Stimulated activated CD8-positive, alpha-beta memory T cell treated with anti-CD3 and anti-CD28 coated beads, Interleukin-4, amount 100 ng/mL, for 4 hours (primary cell): ENCODE data around the gene TMPRSS13.

ENCODE experiments used
- DNase-seq, 2 donors: peaks; one replicate each; pipeline ENCODE4 v3.0.0-alpha.2; 2020; ENCODE audit warnings: low read depth in 2 of 2, low spot score in 1 of 2

TMPRSS13 gene

DNA sequence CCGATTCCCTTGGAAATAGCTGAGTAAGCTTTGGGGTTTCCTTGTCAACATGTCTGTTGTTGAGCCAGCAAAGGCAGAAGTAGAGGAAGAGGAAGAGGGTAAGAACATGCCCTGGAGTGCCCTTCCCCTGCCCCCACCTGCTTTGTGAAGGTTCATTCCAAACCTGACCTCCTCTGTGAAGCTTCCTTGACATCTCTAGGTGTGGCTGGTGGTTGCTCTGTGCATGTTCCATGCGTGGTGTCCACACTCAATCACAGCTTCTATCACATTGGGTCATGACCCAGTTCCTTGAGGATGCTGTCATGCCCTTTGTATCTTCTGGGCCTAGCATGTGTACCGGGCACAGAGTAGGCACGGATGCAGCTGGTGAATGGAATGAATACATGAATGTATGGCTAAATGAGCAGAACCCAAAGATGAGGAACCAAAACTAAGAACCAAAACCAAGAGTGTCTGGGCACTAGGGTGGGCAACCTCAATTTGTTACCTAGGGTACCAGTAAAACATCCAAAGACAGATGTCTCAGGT, 29.0 kb downstream of the TMPRSS13 start:
- no peak for DNase-seq

DNA sequence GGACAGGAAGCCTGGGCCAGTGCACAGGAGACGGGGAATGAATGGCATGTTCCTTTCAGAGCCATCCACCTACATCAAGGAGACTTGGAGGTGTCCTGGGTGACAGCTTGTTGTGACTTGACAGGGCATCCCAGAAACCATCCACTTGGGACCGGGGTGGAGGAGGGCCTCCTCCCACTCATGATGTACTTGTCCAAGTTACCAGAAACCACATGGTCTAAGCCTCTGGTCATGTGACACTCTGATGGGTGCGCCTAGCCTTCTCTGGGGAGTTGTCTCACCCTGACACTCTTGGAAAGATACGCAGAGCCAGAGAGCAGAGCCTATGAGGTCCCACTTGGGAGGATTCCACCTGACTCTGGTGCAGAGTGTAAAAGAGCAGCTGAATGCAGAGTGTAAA, 31.1 kb downstream of the TMPRSS13 start:
- DNase-seq, result no peak

- no peak for DNase-seq
Measured at GRCh38 chr11:117892651-117893050, 36.6 kb downstream of the TMPRSS13 start.

GRCh38 chr11:117891362-117891761, 37.8 kb downstream of the TMPRSS13 start:
- no peak for DNase-seq

DNA sequence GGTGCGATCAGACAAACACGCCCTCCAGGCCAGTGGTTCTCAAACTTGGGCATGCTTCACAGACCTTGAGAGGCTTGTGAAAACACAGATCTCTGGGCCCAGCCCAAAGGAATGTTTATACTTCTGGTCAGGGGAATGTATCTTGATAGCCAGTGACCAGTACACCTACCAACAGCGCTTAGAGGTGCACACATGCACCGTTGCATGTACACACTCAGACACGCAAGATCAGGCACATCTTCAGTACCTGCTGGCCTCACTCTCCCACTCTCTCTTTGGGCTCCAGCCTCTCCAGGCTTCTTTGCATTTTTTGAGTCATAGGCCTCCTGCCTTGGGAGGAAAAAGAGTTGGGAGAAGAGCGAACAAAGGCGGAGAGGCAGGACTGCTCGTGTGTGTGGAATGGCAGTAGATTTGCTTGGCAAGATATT, 41.0 kb downstream of the TMPRSS13 start:
- no peak for DNase-seq

- no peak for DNase-seq
Measured at GRCh38 chr11:117887431-117888138, 41.6 kb downstream of the TMPRSS13 start.

DNA sequence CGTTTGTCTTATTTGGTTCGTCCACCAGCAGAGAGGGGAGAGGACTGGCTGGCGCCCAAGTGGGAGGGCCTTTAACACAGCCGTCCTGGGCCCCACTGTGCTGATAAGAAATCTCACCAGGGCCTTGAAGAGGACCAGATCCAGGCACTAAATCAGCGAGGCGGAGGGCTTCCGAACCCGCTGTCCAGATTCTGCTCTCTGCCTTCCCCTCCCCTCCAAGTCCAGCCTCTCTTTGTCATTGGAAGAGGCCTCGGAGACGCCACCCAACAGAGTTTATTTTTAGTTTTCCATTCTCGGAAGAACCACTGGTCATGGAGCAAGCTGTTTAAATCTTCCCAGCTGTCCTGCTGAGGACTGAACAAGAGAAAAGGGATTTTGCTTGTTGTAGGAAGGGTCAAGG, 43.4 kb downstream of the TMPRSS13 start:
- DNase-seq, result no peak

DNA sequence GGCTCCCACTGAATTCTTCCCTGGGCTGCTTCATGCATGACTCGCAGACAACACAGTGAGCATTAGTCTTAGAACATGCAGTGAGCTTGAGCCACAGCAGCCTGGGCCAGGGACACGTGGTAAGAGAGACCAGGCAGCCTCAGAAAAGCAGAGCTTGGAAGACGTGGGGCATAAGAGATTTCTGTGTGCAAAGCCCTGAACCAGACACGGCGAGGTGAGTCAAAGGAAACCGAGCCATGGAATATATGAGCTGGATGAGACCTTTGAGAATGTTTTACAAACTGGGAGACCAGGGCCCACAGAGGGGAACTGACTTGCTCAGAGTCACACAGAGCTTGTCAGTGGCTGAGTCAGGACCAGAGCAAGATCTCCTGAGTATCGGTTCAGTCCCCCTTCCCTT, 44.2 kb downstream of the TMPRSS13 start:
- DNase-seq, result no peak

- DNase-seq, result no peak
Measured at GRCh38 chr11:117883063-117883462, 46.1 kb downstream of the TMPRSS13 start.

GRCh38 chr11:117882311-117882905, 46.8 kb downstream of the TMPRSS13 start:
- DNase-seq, result no peak

DNA sequence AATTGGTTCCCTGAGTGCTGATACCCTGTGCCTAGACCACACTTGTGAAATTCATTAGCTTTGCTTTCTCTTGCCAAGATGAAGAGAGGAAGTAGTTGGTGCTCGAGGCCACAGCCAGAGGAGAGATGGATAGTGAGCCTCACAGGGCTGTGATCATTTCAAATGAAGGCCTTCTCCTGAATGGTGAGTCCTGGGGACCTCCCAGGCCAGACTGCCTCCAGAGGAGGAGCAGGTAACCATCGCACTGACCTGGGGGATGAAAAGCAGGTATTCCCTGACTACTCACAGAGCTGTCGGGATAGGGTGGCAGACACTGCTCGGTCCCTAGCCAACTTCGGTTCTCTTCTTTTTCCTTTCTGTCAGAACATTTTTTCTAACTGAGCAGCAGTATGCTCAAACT, 48.0 kb downstream of the TMPRSS13 start:
- no peak for DNase-seq

DNA sequence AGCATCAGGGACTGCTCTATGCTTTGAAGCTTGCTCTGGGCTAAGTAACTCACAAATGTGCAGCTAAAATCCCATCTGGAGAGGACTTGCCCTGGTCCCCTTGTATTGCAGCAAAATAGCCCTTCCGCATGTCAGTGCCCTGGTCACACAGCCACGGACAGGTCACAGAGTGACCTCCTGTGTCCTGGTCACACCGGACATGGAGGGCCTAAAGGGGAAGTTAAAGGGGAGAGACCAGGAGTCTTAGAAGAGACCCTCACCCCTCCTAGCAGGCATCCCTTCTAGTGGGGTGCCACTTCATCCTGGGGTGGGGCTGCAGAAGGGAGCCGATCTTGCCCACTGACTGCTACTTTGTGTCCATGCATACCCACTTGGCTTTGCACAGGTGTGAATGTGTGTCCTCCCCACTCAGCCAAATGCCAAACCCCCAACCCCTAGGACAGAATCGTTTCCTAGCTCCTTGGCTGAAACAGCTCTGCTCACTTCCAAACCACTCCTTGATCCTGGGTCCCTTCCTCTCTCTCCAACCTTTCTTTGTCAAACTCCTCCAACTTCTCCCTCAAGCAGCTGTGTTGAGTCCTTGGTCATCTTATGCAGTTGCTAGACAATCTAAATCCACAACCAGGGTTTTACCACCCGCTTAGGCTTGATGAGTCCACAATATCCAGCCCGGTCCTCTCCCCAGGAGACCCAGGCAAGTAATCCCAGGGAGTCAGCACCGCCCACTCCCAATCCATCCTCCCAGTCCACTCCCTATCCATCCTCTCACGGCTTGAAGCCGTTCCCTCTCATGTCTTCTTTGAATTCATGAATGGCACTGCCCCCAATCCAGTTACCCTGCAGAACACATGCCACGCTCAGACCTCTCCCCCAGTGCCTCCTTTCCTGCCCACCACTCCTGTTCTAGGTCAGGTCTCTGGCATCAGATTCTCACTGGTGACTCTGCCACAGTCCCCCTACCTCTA, 49.4 kb downstream of the TMPRSS13 start:
- no peak for DNase-seq

DNA sequence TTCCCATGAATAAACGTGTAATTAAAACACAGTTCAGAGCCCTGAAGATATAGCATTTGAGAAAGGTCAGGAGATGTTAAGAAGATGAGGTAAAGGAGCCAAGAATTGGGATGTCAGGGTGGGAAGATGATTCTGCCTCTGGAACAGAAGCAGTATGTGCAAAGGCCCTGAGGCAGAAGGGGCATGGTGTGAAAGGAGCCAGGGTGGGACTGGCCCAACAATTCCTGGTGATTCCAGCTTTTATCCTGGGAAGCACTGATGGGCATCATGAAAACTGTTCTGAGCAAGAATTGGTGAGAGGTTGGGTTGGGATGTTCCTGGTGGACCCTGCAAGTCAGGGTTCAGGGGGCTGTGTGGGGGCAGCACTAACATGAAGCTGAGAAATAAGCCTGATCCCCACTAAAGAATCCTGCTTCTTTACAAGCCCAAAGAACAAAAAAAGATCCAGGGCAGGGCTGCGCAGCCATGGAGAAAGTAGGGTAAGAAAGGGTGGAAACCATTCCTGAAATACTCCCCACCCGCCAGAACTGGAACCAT, 50.2 kb downstream of the TMPRSS13 start:
- no peak for DNase-seq

DNA sequence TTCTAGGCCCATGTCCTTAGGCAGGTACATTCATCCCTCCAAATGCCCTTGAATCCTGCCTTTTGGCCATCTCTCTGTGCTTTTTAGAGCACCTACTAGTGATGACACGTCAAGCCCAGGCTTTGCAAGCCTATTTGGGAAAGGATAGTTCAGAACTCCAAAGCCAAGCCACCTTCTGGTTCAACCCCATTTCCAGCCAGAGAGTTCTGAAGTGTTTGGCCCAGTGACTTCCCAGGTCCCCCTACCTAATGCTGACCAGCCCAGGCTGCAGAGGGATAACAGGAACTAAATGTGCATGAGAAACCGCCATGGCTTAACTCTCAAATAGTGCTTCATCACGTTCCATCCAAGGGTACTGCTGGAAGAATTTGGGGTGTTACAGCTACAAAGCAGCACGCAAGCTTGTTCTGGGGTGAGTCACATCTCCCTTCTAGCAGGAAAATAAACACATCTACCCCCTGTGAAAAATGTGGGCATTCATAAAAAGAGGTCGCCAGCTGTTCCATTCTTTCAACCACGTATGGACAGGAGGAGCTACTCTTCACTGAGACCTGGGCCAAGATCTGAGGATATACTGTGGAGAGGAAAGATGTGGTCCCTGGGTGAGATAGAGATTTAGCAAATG, 50.8 kb downstream of the TMPRSS13 start:
- no peak for DNase-seq

DNA sequence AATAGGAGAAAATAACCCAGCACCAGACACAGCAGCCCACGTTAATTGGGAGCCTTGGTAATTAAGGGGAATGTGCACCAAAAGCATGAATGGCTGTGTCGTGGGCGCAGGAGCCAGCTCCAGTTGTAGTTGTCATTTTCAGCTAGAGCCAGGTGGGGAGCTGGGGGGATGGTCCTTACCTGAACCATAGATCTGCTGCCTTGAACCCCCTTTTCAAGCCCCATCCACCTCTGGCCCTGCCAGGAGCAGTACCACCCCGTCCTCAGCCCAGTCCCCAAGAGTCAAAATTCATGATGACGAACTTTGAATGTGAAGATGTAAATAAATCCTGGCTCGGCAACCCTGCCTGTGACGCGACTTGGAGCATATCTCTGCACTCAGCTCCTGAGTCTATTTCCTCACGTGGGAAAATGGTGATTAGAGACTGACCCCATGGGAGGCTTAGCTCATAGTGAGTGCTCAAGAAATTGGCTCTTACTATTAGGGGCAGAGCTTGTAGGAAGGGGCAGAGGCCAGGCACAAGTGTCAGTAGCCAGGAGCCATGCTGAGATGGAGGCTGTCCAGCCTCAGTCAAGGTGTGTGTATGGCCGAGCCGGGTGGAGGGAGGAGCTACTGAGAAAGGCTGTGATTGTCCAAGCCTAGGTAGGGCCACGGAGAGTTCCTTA, 52.0 kb downstream of the TMPRSS13 start:
- DNase-seq, result no peak

GRCh38 chr11:117876341-117877119, 52.7 kb downstream of the TMPRSS13 start, which contains the start of gene FXYD6:
Gene FXYD6, minus strand, starts transcription at chr11:117876658. Its CDS starts 33,882 bp downstream, at chr11:117842776.
- DNase-seq, result no peak

GRCh38 chr11:117876059-117876340, 53.2 kb downstream of the TMPRSS13 start:
- DNase-seq, result no peak

DNA sequence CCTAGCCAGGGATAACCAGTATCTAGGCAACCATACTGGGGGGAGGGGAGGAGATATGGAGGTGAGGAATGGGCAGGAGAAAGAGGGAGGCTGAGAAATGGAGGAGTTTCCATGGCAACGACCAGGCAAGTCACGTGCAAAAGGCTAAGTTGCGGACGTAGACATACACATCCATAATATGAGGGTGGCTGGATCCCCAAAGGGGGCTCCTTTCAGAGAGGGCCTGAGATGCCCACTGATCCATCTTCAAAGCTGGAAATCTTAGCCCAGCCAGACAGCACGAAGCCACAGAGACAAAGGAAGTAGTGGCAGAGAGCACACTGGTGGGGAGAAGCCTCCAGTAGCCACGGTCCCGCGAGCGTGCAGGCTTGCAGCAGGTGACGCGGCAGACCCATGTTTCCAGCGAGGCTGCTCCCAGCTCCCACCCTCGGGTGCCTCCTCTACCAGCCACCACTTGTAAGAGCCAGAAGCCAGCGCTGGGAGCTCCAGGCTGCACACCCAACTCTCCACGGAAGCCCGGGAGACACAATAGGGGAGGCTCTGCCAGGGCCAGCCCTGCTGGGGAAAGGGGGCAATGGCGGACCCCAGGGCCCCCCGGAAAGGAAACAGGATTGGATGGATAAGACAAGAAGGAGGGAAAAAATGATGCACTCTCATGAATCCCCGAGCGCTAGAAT, 53.7 kb downstream of the TMPRSS13 start:
- DNase-seq, result no peak

GRCh38 chr11:117874910-117875381, 54.3 kb downstream of the TMPRSS13 start:
- DNase-seq, result no peak
